HepG2 (cell line): ENCODE results near the gene ZC3H18. TPM values are rescaled to one million over a fixed set of nuclear protein-coding genes. Genes with fewer than 3 reads are reported as not detected.

Experiments used
- ARID2 ChIP-seq: sonication (generic); formaldehyde crosslinking; IDR thresholded peaks from 2 replicates; pipeline ENCODE4 v1.8.1; 2022; ENCODE audit warnings: mild to moderate bottlenecking, missing genetic modification reagents, borderline replicate concordance
- CCAR2 ChIP-seq: fragments of 200-400 bp; formaldehyde crosslinking; optimal IDR thresholded peaks from 2 replicates; pipeline ENCODE3; 2018; ENCODE audit warnings: low read depth, mild to moderate bottlenecking, low read length, moderate library complexity
- FOXP1 ChIP-seq, 2 experiments: fragments of 450-650 bp in 1 of 2; IDR thresholded peaks; 2 replicates each; pipeline ENCODE4 v1.6.1; 2017 to 2018; ENCODE audit warnings: antibody characterized with exemption in 1 of 2
- GLMP ChIP-seq: sonication (generic); formaldehyde crosslinking; IDR thresholded peaks from 2 replicates; pipeline ENCODE4 v1.9.0; 2021; ENCODE audit warnings: missing genetic modification reagents, mild to moderate bottlenecking, borderline replicate concordance
- GTF2F1 ChIP-seq: fragments of 150-350 bp; IDR thresholded peaks from 2 replicates; pipeline ENCODE4 v1.6.1; 2014; ENCODE audit warnings: low read length
- HOXA7 ChIP-seq: sonication (generic); formaldehyde crosslinking; IDR thresholded peaks from 2 replicates; pipeline ENCODE4 v1.8.1; 2022; ENCODE audit warnings: mild to moderate bottlenecking, missing genetic modification reagents, moderate library complexity
- MAX ChIP-seq: IDR thresholded peaks from 2 replicates; pipeline ENCODE4 v1.6.1; 2012; ENCODE audit warnings: inconsistent platforms
- MNT ChIP-seq: fragments of 450-650 bp; IDR thresholded peaks from 2 replicates; pipeline ENCODE4 v1.6.1; 2016
- MXI1 ChIP-seq: IDR thresholded peaks from 3 replicates; pipeline ENCODE4 v1.6.1; 2012; ENCODE audit warnings: low read depth, low read length, inconsistent platforms, borderline replicate concordance
- NFRKB ChIP-seq: fragments of 450-650 bp; IDR thresholded peaks from 2 replicates; pipeline ENCODE4 v1.6.1; 2017
- NONO ChIP-seq, 2 experiments: fragments of 450-650 bp in 1 of 2; sonication (generic) in 1 of 2; formaldehyde crosslinking in 1 of 2; IDR thresholded peaks in 1 of 2; conservative IDR thresholded peaks in 1 of 2; 2 replicates each; pipeline versions ENCODE4 v1.6.1 to v1.8.0; 2017 to 2022; ENCODE audit warnings: mild to moderate bottlenecking in 1 of 2, missing genetic modification reagents in 1 of 2, moderate library complexity in 1 of 2
- PHF20 ChIP-seq: sonication (generic); formaldehyde crosslinking; IDR thresholded peaks from 2 replicates; pipeline ENCODE4 v1.5.0; 2020; ENCODE audit warnings: mild to moderate bottlenecking, missing genetic modification reagents
- SMAD3 ChIP-seq: sonication (generic); formaldehyde crosslinking; IDR thresholded peaks from 2 replicates; pipeline ENCODE4 v1.4.0; 2020; ENCODE audit warnings: missing genetic modification reagents
- SP5 ChIP-seq: IDR thresholded peaks from 2 replicates; pipeline ENCODE4 v1.6.1; 2016; ENCODE audit warnings: low read depth, borderline replicate concordance
- TRAFD1 ChIP-seq: sonication (generic); formaldehyde crosslinking; IDR thresholded peaks from 2 replicates; pipeline ENCODE4 v1.5.1; 2020; ENCODE audit warnings: missing genetic modification reagents, mild to moderate bottlenecking, borderline replicate concordance
- ZBTB1 ChIP-seq: sonication (generic); formaldehyde crosslinking; IDR thresholded peaks from 2 replicates; pipeline ENCODE4 v1.4.0; 2020; ENCODE audit warnings: missing genetic modification reagents, borderline replicate concordance
- ZNF160 ChIP-seq: sonication (generic); formaldehyde crosslinking; IDR thresholded peaks from 2 replicates; pipeline ENCODE4 v1.8.0; 2022; ENCODE audit warnings: mild to moderate bottlenecking, inconsistent platforms, missing genetic modification reagents
- ZNF207 ChIP-seq: fragments of 450-650 bp; IDR thresholded peaks from 2 replicates; pipeline ENCODE4 v1.6.1; 2016; ENCODE audit warnings: antibody characterized with exemption, borderline replicate concordance
- ZNF484 ChIP-seq: sonication (generic); formaldehyde crosslinking; IDR thresholded peaks from 2 replicates; pipeline ENCODE4 v1.5.1; 2020; ENCODE audit warnings: mild to moderate bottlenecking, low read depth, missing genetic modification reagents, borderline replicate concordance
- polyA plus RNA-seq, 8 experiments: library from polyadenylated mRNA; depleted of rRNA in 3 of 8; stranded (reverse) in 7 of 8; unstranded in 1 of 8; fragments of >200 nt; fragmentation: Illumina TruSeq in 4 of 8; extraction: Trizol in 4 of 8; gene quantifications; 2 replicates each; pipeline versions ENCODE4 v1.2.1 to v1.2.3, GENCODE V29; 2011 to 2016; ENCODE audit warnings: low read depth in 4 of 8, missing spikeins in 1 of 8, mixed read lengths in 1 of 8; ENCODE audit not compliant: insufficient read depth in 1 of 8
- total RNA-seq, 5 experiments: library from RNA; depleted of rRNA; stranded (reverse); fragments of >200 nt; fragmentation: Illumina TruSeq; extraction: Trizol; gene quantifications; 2 replicates each; pipeline ENCODE4 v1.2.3, GENCODE V29; 2016; ENCODE audit warnings: low read depth in 1 of 5
- TF ChIP-seq, protein P1 (sequence below): sonication (generic); formaldehyde crosslinking; IDR thresholded peaks from 2 replicates; pipeline ENCODE4 v1.4.0; 2020; ENCODE audit warnings: missing genetic modification reagents, borderline replicate concordance

Gene ZC3H18
- total and polyA plus RNA-seq, 2 of the 13 experiments (the other 11 are each of a cell fraction or from before 2014, with no cell fraction given): 11.2 to 27.4 TPM

DNA sequence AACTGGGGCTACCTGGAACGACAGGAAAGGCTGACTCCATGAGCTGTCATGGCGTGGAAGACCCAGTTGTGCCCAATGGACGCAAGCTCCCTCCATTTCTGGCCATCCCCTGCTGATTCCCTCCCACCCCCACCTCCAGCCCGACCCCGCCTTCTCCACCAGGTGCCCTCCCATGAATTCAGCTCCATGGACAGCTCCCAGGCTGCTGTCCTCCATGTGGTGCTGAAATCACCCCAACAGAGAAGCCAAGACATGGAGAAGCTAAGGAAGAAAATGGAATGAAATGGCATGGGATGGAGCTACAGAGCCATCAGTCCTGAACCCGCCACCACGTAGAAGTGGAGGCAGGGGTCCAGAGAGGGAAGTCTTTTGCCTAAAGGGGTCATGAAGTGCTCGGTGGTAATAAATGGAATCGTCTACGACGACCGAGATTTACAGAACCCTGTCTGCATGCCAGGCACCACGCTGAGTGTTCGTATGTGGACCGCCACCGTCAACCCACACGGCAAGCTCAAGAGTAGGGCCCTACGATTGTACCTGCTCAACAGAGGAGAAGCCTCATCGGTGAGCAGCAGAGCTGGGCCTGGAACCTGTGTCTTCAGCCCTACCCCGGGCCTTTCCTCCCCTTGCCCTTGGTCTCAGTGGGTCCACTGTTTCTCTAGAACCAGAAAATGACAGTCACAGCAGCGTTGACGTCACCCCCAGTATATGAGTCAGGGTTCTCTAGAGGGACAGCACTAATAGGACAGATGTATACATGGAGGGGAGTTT is 9.3 kb upstream of the ZC3H18 start (continued):
- no peak for TF ChIP-seq CCAR2
- no peak for TF ChIP-seq MAX
- TF ChIP-seq PHF20 (CRISPR knock-in tag): peak; percentile 83
- peak; percentile 98 for TF ChIP-seq GLMP
- no peak for TF ChIP-seq GTF2F1
- TF ChIP-seq ZBTB1: peak; percentile 99
- peak; percentile 100 for TF ChIP-seq SMAD3
- TF ChIP-seq ARID2 (CRISPR knock-in tag): peak; percentile 79; the same call in 1 of the 2 replicates
- TF ChIP-seq NONO (IDR thresholded peaks at IDR 0.05): no peak
- no peak for TF ChIP-seq NONO (CRISPR knock-in tag; conservative IDR thresholded peaks at IDR 0.05)
- no peak for TF ChIP-seq NFRKB
- TF ChIP-seq HOXA7 (CRISPR knock-in tag): peak; percentile 98
- no peak for TF ChIP-seq FOXP1 (IDR thresholded peaks at IDR 0.05)
- TF ChIP-seq FOXP1 (CRISPR knock-in tag; IDR thresholded peaks at IDR 0.05): peak; percentile 88
- TF ChIP-seq TRAFD1 (CRISPR knock-in tag): peak; percentile 99
- TF ChIP-seq MXI1: peak; percentile 61; the same call in 1 of the 3 replicates
- TF ChIP-seq ZNF484 (CRISPR knock-in tag): peak; percentile 97; the same call in 1 of the 2 replicates
- peak; percentile 82 for TF ChIP-seq SP5 (CRISPR knock-in tag)
- TF ChIP-seq ZNF160 (CRISPR knock-in tag): peak; percentile 99
- TF ChIP-seq, protein P1, sequence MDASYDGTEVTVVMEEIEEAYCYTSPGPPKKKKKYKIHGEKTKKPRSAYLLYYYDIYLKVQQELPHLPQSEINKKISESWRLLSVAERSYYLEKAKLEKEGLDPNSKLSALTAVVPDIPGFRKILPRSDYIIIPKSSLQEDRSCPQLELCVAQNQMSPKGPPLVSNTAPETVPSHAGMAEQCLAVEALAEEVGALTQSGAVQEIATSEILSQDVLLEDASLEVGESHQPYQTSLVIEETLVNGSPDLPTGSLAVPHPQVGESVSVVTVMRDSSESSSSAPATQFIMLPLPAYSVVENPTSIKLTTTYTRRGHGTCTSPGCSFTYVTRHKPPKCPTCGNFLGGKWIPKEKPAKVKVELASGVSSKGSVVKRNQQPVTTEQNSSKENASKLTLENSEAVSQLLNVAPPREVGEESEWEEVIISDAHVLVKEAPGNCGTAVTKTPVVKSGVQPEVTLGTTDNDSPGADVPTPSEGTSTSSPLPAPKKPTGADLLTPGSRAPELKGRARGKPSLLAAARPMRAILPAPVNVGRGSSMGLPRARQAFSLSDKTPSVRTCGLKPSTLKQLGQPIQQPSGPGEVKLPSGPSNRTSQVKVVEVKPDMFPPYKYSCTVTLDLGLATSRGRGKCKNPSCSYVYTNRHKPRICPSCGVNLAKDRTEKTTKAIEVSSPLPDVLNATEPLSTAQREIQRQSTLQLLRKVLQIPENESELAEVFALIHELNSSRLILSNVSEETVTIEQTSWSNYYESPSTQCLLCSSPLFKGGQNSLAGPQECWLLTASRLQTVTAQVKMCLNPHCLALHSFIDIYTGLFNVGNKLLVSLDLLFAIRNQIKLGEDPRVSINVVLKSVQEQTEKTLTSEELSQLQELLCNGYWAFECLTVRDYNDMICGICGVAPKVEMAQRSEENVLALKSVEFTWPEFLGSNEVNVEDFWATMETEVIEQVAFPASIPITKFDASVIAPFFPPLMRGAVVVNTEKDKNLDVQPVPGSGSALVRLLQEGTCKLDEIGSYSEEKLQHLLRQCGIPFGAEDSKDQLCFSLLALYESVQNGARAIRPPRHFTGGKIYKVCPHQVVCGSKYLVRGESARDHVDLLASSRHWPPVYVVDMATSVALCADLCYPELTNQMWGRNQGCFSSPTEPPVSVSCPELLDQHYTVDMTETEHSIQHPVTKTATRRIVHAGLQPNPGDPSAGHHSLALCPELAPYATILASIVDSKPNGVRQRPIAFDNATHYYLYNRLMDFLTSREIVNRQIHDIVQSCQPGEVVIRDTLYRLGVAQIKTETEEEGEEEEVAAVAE (CRISPR knock-in tag): peak; percentile 98
- no peak for TF ChIP-seq ZNF207
- TF ChIP-seq MNT: no peak
